HG03064 (cell line): ENCODE data around the gene CAPN5.
"Not testable (repeated sequence)": the region's sequence is repeated elsewhere in the genome, so short reads cannot be mapped to it uniquely, and the experiment has no call there.

Experiments
- ATAC-seq: cut with Tn5 transposase; IDR thresholded peaks from one replicate; pipeline ENCODE4 v1.9.1; 2021; ENCODE audit warnings: low read depth; ENCODE audit not compliant: unreplicated experiment

Gene CAPN5

DNA sequence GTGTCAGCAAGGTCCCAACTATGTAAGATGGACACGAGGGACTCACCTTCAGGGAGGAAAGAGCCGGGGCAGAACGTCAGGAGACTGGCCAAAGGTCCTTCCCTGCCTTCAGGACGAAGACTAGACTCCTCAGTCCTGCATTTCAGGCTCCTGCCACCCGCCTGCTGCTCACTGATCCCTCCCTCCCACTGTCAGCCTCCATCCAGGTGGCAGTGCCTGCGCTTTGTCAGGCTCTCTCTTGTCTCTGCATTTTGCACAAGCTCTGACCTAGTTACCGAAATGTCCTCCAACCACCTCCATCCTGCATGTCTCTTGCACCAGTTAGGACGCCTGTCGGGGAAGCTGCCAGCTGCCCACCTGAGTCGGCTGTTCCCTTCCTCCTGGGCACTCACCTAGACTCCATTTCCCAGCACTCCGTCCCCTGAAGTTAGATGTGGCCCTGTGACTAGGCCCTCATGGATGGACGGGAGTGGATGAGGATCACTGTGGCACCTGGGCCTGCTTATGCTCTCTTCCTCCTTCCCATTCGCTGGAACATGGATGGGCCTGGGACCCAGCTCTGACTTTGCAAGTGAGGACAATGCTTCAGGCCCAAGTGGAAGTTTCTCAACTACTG is 24.6 kb upstream of the CAPN5 start:
- no peak for ATAC-seq

DNA sequence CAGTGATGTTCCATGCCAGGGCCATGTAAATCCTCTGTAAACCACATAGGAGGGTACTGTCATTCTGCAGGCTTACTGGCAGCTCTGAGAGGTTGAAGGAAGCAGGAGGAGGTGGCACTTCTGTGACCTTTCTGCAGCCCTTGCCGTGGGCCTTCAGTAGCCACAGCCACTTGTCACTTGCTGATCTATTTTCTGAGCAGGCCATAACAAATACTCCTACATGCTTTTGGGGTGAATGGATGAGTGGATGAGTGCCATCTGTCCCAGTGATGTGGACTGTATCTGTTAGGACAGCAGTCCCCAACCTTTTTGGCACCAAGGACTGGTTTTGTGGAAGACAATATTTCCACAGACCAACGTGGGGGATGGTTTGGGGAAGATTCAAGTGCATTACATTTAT is 22.4 kb upstream of the CAPN5 start:
- no peak for ATAC-seq

- ATAC-seq = no peak
These were observed 21.9 kb upstream of the CAPN5 start for GRCh38 chr11:77044886-77045285.

GRCh38 chr11:77046060-77046501 is 20.7 kb upstream of the CAPN5 start:
- ATAC-seq = no peak

DNA sequence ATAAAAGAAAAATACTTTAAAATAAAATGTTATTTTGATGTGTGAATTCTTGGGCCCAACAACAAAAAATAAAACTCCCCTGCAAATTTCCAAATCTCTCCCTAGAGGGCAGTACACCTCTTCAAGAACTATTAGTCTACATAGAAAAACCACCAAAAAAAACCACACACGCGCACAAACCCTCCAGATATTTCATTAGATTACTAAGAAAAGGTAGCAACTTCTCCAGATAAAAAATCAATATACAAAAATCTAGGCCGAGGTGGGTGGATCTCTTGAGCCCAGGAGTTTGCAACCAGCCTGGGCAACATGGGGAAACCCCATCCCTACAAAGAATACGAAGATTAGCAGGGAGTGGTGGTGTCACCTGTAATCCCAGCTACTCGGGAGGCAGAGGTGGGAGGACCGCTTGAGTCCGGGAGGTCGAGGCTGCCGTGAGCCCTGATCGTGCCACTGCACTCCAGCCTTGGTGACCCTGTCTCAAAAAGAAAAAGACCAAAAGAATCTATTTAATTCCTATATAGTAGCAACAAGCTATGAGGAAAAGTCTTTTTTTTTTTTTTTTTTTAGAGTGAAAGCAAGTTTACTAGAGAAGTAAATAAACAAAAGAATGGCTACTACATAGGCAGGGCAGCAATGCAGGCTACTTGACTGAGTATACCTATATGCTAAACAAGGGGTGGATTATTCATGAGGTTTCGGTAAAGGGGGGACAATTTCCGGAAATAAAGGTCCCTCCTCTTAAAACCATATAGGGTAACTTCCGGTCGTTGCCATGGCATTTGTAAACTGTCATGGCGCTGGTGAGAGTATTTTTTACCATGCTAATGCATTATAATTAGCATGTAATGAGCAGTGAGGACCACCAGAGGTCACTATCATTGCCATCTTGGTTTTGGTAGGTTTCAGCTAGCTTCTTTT is 19.5 kb upstream of the CAPN5 start:
- ATAC-seq = peak; percentile 90

- not testable (repeated sequence) for ATAC-seq
These were observed 18.8 kb upstream of the CAPN5 start for GRCh38 chr11:77047928-77048446.

- no peak for ATAC-seq
These were observed 17.7 kb upstream of the CAPN5 start for GRCh38 chr11:77049026-77049425.

DNA sequence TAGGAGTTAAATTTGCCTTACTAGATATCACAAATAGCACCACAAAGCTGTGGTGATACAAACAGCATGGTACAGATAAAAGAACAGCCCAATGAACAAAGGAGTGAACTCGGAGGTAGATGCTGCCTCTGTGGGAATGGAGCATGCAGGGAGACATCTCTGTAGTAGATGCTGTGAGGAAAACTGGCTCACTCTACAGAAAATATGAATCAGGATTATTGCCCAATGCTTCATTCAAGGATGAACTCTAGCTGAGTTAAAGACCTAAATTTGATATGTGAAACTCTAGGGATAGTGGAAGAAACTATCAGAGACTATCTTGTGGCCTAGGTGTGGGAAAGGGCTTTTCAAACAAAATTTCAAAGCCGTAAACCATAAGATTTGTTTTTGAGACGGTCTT is 15.3 kb upstream of the CAPN5 start:
- no peak for ATAC-seq

- ATAC-seq = no peak
These were observed 14.3 kb upstream of the CAPN5 start for GRCh38 chr11:77052518-77052917.

DNA sequence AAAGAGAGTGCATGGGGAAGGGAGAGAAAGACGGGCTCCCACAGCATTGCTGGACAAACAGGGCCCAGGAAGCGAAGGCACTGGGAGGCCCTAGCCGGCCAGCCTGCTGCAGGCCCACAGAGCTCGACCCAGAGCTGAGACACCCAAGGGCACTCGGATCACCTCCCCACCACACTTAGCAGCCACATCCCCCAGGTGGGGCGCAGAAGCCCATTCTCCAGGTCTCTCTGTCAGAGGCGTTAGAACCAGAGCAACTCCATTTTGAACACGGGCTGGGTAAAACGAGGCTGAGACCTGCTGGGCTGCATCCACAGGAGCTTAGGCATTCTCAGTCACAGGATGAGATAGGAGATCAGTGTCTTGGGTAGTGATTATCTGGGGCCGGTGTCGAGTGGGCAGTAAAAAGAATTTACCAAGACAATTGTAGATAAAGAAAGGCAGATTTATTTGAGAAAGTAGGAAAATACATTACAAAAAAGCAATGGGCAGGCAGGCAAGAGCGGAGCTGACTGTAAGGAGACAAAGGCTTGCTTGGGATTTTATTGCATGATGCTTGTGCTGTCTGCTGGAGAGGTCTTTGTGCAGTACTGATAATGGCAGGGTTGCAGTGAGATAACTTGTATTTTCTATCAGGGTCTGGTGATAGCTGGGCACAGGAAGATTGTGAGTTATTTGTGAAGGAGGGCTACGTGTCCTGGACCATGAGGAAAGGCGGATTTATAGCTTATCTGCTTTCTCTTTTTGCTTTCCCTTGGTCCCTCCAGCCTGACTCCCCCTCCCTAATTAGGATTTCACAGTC is 13.4 kb upstream of the CAPN5 start:
- no peak for ATAC-seq

GRCh38 chr11:77054084-77054483 is 12.7 kb upstream of the CAPN5 start:
- no peak for ATAC-seq

DNA sequence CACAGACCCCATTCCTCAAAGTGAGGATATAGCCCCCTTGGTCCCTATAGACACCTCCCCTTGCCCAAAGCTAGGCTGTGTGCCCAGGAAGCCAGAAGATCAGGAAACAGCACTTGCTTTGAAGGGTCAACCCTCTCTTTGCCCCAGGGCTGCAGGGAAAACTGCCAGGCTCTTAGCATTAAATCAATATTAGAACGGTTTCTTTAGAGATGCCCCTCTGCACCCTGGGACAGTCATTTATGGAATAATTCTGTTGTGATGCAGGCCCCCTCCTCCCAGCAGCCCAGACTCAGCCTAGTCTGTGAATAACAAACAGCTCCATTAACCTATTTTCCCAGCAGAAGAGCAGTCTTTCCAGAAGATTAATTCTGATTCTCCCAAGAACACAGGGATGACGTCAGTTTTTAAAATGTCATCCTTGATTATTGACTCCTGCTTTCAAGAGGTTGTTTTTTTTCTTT is 11.6 kb upstream of the CAPN5 start:
- ATAC-seq = no peak

DNA sequence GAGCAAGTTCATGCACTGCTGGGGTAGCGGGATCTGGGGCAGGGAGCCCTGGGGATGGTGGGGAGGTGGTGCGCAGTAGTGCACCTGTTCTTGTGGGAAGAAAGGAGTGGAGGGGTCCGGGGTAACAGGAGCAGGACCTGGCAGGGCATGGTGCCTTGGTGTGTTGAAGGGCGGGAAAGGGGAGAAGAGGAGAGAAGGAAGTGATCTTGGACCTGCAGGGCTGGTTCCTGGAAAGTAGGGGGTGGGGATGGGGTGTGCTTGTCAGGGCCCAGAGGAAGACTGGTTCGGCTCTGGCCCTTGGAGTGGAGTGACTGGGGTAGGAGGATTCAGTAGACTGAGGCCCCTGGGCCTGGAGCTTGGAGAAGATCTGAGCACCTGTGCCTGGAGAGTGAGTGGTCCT is 10.9 kb upstream of the CAPN5 start:
- ATAC-seq = no peak

DNA sequence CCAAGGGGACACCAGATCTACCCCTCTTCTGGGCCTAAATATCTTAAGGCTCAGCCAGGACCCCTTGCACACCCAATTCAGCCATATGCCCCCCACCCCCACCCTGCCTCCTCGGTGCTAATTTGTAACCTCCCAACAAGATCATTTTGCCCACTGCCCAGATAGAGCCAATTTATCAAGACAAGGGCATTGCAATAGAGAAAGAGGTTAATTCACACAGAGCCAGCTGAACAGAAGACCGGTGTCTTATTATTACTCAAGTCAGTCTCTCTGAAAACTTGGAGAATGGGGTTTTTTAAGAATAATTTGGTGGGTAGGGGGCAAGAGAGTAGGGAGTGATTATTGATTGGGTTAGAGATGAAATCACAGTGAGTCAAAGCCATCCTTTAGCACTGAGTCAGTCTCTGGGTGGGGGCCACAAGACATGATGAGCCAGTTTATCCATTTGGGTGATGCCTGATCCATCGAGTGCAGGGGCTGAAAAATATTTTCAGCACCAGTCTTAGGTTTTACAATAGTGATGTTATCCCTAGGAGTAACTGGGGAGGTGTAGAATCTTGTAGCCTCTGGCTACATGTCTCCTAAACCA is 9.9 kb upstream of the CAPN5 start:
- ATAC-seq = no peak

DNA sequence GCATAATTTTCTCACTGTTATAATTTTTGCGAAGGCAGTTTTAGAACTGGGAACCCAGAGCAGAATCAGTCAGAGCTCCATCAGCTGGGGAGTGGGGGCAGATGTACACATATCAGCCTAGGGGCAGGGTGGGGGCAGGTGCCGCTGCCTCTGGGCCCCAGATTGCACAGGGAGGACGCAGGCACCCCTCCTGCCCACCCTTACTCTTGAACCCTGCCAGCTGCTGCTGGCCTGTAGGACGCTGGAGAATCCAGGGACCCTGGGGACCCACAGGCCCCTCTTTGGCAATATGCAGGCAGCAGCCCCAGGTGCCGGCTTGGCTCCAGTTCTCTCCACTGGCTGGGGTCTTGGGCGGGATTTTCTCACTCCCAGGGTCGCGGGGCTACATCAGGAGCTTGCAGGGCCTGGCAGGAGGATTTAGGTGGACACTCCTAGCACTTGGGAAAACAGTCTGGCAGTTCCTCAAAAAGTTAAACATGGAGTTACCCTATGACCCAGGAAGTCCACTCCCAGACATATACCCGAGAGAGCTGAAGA is 8.8 kb upstream of the CAPN5 start:
- no peak for ATAC-seq

DNA sequence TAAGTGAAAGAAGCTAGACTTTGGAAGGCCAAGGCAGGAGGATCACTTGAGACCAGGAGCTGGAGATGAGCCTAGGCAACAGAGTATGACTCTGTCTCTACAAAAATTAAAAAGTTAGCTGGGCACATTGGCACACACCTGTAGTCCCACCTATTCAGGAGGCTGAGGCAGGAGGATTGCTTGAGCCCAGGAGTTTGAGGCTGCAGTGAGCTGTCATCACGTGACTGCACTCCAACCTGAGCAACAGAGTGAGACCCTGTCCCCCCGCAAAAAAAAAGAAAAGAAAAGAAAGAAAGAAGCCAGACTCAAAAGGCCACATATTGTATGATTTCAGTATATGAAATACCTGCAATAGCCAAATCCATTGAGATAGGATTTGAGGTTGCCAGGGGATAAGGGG is 7.9 kb upstream of the CAPN5 start:
- no peak for ATAC-seq

DNA sequence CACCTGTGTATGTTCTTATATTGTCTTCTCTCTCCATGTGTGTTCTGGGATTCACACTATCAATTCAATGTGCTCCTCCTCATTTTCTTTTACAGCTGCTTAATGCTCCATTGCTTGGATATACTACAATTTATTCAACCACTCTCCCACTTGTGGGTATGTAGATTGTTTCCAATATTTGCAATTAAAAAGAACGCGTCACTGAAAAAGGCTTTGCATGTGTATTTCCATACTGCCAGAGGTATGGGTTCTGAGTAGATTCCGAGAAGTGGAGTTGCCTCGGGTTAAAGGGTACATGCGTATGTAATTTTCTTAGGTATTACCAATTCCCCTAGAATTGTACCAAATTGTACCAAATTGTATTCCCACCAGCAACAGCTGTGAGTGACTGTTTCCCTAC is 7.0 kb upstream of the CAPN5 start:
- ATAC-seq = no peak

DNA sequence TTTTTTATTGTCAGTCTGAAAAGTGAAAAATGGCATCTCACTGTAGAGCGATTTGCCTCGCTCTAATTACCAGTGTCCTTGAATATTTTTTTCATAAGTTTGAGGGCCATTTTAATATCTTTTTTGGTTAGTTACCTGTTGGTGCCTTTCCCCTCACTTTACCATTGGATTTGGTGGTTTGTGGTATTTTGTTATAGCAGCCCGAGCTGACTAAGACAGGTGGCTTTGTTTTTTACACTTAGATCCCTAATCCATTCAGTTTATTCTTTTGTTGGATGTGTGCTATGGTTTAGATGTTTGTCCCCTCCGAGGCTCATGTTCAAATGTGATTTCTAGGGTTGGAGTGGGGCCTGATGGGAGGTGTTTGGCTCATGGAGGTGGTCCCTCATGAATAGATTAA is 6.5 kb upstream of the CAPN5 start:
- no peak for ATAC-seq

DNA sequence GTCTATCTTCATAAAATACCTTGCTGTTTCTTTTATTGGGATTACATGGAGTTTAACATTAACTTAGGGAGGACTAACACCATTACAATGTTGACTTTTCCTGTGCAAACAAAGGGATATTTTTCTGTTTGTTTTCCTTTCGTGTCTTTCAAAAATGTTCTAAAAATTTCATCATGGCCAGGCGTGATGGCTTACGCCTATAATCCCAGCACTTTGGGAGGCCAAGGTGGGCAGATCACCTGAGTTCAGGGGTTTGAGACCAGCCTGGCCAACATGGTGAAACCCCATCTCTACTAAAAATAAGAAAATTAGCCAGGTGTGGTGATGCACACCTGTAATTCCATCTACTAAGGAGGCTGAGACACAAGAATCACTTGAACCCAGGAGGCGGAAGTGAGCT is 5.5 kb upstream of the CAPN5 start:
- not testable (repeated sequence) for ATAC-seq

GRCh38 chr11:77062924-77063323 is 3.8 kb upstream of the CAPN5 start:
- no peak for ATAC-seq
